NCI-H2171 treated with DMSO at 0.1 percent for 48 hours (cell line): Measurements from ENCODE around the gene CENPF.
"Not testable (repeated sequence)": the region's sequence is repeated elsewhere in the genome, so short reads cannot be mapped to it uniquely, and the experiment has no call there.

Experiments
- DNase-seq: peaks from one replicate; lab custom pipeline; 2025; lab: John Stamatoyannopoulos, UW

The CENPF gene

GRCh38 chr1:214584805-214585766 lies 17.9 kb upstream of the CENPF start:
- peak; percentile 68 for DNase-seq

- DNase-seq, result no peak
Measured at GRCh38 chr1:214586621-214587020, 16.4 kb upstream of the CENPF start.

DNA sequence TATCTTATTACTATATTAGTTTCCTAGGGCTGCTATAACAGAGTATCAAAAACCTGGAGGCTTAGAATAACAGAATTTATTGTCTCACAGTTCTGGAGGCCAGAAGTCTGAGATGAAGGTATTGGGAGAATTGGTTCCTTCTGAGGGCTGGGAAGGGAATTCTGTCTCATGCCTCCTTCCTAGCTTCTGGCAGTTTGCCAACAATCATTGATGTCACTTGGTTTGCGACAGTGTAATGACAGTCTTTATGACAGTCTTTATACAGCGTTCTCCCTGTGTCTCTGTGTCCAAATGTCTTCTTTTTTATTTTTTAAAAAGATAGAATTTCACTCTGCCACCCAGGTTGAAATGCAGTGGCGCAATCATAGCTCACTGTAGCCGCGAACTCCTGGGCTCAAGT lies 15.8 kb upstream of the CENPF start:
- DNase-seq, result no peak

GRCh38 chr1:214588963-214589597 lies 13.9 kb upstream of the CENPF start:
- DNase-seq, result no peak

DNA sequence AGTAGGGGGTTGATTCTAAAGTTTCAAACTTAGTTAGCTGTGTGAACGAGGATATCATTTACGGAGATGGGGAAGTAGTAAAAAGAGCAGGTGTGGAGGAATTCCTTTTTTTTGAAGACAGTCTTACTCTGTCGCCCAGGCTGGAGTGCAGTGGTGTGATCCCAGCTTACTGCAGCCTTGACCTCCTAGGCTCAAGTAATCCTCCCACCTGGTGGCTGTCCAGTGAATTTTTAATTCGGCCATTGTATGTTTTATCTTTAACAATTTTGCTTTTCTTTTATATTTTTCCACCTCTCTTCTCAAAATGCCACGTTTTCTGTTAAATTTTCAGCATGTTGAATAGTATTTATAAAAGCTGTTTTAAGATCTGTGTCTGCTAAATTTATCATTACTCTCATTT lies 12.3 kb upstream of the CENPF start:
- no peak for DNase-seq

DNA sequence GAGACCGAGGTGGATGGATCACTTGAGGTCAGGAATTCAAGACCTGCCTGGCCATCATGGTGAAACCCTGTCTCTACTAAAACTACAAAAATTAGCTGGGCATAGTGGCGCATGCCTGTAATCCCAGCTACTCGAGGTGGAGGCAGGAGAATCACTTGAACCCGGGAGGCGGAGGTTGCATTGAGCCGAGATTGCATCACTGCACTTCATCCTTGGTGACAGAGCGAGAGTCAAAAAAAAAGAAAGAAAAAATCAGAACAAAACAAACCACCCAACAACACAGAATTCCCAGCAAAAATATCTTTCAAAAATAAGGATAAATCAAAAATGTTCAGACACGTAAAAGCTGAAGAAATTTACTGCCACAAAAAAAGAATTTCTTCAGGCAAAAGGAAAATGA lies 11.1 kb upstream of the CENPF start:
- DNase-seq, result not testable (repeated sequence)

DNA sequence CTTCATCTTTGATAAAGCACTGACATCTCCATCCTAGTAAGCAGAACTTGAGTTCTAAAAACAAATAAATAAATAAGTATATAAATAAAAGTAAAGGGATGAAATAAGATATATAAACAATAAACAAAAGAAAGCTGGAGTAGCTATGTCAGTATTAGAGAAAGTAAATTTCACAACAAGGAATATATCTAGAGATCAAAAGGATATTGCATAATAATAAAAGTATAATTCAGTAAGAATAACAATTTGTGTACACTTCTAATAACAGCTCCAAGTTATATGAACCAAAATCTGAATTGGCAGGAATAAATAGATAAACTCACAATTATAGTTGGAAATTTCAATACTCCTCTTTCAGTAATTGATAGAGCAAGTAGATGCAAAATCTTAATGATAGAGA lies 9.8 kb upstream of the CENPF start:
- no peak for DNase-seq

DNA sequence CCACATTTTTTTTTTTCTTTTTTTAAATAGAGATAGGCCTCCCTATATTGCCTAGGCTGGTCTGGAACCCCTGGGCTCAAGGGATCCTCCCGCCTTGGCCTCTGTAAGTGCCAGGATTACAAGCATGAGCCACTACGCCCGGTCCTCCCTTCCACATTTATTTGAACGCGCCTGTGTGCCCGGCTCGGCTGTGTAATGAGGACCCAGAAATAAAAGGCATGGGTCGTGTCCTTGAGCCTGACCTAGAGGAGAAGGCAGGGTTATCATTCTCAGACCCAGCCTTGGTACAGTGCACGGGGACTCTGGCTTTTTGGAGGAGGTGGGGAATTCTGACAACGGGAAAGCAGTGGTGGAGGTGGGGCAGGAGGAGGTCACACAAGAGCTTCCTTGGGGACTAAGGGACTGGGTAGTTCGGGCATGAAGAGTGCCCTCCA lies 841 bp downstream of the CENPF start:
- no peak for DNase-seq

DNA sequence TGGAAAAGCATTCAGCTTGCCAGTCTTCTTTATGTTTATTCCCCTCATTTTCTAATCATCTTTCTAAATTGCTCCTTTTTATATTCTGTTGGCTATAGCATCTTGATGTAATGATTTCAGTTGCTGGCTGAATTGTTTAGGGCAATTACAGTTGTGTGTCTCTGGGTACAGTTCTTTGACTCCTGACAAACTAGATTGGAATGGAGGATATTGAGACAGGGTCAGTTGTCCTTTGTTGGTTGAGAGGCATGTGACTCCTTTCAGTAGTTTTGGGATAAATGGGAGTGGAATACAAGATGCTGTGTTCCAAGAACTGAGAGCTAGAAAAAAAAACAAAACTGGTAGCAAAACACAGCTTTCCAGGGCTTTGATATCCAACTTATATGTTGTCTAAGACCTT lies 1.5 kb downstream of the CENPF start:
- no peak for DNase-seq

DNA sequence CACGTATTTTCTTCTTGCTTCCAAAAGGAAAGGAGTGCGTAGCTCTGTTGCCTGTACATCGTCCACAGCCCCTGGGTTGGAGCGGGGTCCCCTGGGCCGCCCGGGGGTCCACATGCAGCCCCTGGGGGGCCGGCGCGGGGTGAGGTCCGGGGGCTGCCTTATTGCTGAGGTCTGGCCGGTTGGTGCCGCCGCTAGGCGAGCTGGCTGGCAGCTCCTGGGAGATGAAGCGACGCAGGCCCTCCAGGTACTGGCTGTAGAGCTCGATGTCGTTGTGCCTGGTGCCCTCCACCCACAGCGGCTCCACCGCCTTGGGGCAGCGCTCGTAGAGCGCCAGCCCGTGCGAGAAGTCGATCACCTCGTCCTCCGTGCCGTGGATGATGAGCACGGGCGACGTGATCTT lies 2.5 kb downstream of the CENPF start:
- not testable (repeated sequence) for DNase-seq

- DNase-seq, result not testable (repeated sequence)
Measured at GRCh38 chr1:214605933-214606925, 3.2 kb downstream of the CENPF start.

- DNase-seq, result not testable (repeated sequence)
Measured at GRCh38 chr1:214607492-214608215, 4.7 kb downstream of the CENPF start.

DNA sequence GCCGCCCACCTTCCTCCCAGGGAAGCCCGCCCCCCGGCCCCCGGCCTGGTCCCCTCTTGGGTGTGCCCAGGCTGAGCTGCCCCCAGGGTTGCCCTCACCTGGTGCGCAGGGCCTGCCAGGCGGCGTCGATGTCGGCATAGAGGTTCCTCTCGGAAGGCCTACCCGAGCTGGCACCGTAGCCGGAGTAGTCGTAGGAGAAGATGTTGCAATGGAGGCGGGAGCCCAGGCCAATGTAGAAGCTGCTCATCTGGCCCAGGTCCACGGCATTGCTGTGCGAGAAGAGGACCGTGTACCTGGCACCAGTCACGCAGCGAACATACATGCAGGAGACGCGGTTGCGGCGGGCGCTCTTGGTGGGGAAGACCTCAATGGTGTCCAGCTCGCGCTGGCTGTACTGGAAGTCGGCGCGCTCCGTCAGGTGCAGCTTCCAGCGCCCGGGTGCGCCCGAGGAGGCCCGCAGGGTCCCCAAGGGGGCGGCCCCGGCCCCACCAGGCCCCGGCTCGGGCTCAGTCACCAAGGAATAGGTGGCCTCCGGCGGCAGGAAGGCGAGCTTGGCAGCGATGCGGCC lies 5.3 kb downstream of the CENPF start:
- not testable (repeated sequence) for DNase-seq

DNA sequence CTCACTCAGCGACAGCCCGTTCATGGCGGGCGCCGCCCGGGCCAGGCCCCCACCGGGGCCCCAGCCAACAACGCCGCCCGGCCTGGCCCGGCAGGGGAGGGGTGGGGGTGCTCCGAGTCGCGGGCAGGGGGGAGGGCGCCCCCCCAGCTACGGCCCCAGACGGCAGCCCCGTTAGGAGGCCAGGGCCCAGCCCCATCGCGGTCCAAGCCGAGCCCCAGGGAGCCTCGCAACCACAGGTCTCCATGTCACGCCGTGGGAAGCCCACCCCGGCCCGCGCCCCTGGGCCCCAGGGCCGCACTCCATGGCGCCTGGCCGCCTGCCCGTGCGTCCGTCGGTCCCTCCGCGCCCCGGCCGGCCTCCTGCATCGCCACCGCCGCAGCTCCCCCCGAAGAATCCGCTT lies 5.8 kb downstream of the CENPF start:
- not testable (repeated sequence) for DNase-seq

- no peak for DNase-seq
Measured at GRCh38 chr1:214609692-214610091, 6.7 kb downstream of the CENPF start.

DNA sequence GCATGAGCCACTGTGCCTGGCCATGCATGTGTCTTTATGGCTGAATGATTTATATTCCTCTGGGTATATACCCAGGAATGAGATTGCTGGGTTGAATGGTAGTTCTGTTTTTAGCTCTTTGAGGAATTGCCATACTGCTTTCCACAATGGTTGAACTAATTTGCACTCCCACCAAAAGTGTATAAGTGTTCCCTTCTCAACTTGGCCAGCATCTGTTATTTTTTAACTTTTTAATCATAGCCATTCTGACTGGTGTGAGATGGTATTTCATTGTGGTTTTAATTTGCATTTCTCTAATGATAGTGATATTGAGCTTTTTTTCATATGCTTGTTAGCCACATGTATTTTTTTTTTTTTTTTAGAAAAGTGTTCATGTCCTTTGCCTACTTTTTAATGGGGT lies 7.1 kb downstream of the CENPF start:
- not testable (repeated sequence) for DNase-seq

GRCh38 chr1:214615109-214615508 lies 12.1 kb downstream of the CENPF start:
- no peak for DNase-seq

DNA sequence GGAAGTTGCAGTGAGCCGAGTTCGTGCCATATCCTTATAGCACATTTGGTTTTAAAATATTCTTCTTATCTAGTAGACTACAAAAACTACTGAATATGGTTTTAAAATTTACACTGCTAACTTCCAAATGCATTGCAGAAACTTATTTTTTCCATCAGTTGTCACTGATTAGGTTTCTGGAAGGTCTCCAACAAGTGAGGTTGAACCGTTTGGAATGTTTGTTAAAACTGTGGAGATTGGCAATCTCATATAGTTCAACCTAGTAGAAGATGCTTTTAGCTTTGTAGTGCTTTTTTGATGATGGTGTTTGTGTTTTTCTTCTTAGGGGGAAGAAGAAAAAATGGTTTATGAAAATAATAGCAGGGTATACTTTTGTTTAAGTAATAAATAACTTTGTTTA lies 12.9 kb downstream of the CENPF start:
- DNase-seq, result no peak

DNA sequence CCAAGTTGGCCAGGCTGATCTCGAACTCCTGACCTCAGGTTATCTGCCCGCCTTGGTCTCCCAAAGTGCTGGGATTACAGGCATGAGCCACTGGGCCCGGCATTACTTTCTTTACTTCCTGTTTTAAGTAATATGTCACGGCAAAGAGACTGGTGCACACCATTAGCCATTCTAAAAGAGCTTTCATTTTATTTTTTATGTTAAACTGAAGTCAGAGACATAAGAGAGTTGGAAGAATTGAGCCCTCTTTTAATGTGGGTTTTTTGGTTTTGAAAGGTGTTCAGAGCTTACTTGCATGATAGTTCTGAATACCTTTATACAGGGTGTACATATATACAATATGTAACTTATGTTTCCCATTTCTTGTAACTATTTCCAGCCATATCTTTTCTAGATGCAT lies 14.3 kb downstream of the CENPF start:
- DNase-seq, result no peak

- no peak for DNase-seq
Measured at GRCh38 chr1:214617843-214618242, 14.8 kb downstream of the CENPF start.

DNA sequence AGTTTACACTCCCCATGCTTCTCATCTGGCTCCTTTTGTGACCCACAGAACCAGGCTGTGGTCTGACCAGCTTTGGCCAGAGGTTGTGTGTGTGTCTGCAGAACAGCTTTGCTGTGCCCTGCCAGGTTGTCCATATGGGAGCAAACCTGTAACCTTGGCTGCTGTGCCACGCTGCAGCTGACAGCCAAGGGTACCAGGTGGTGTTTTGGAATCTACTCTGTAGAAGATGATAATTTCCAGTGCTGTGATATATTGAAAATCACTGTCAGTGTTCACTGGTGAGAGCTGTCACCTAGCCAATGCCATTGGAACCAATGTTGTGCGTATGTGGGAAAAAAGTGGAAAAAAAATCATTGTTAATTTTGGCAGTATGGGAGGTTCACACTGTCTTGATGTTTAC lies 18.2 kb downstream of the CENPF start:
- no peak for DNase-seq
